SK-N-SH (cell line): Measurements from ENCODE around the gene PTPA.
A peak's percentile ranks its signal among the peaks of the same experiment; 100 is the strongest.

ENCODE experiments used
- EZH2phosphoT487 ChIP-seq: fragments of 200-600 bp; sonication (generic); IDR thresholded peaks from 2 replicates; pipeline ENCODE4 v1.6.1; 2017; ENCODE audit warnings: low read depth, mixed run types, mild to moderate bottlenecking, antibody characterized with exemption, moderate library complexity, borderline replicate concordance
- FOXM1 ChIP-seq: IDR thresholded peaks from 2 replicates; pipeline ENCODE4 v1.4.0; 2012; ENCODE audit warnings: low read depth, mild to moderate bottlenecking
- MEF2A ChIP-seq: IDR thresholded peaks from 2 replicates; pipeline ENCODE4 v1.4.0; 2012; ENCODE audit warnings: low read depth, borderline replicate concordance
- POLR2AphosphoS5 ChIP-seq: IDR thresholded peaks from 2 replicates; pipeline ENCODE4 v1.6.1; 2012; ENCODE audit warnings: low read depth, low read length
- RFX5 ChIP-seq: IDR thresholded peaks from 2 replicates; pipeline ENCODE4 v1.6.1; 2012; ENCODE audit warnings: mild to moderate bottlenecking, improper control_type of control experiment, low read length
- TAF1 ChIP-seq: IDR thresholded peaks from 2 replicates; pipeline ENCODE4 v1.6.1; 2012; ENCODE audit warnings: low read depth, mild to moderate bottlenecking, low read length, moderate library complexity, borderline replicate concordance
- TEAD4 ChIP-seq: IDR thresholded peaks from 2 replicates; pipeline ENCODE4 v1.4.0; 2012; ENCODE audit warnings: mild to moderate bottlenecking, borderline replicate concordance; ENCODE audit not compliant: insufficient read depth
- TF ChIP-seq, protein P1 (sequence below): IDR thresholded peaks from 2 replicates; pipeline ENCODE4 v1.4.0; 2012; ENCODE audit warnings: low read depth, borderline replicate concordance
- TF ChIP-seq, protein P2 (sequence below): fragments of 200-600 bp; sonication (generic); IDR thresholded peaks from 2 replicates; pipeline ENCODE4 v1.6.1; 2017; ENCODE audit warnings: antibody characterized with exemption, mild to moderate bottlenecking, moderate library complexity

- TF ChIP-seq, protein P1, sequence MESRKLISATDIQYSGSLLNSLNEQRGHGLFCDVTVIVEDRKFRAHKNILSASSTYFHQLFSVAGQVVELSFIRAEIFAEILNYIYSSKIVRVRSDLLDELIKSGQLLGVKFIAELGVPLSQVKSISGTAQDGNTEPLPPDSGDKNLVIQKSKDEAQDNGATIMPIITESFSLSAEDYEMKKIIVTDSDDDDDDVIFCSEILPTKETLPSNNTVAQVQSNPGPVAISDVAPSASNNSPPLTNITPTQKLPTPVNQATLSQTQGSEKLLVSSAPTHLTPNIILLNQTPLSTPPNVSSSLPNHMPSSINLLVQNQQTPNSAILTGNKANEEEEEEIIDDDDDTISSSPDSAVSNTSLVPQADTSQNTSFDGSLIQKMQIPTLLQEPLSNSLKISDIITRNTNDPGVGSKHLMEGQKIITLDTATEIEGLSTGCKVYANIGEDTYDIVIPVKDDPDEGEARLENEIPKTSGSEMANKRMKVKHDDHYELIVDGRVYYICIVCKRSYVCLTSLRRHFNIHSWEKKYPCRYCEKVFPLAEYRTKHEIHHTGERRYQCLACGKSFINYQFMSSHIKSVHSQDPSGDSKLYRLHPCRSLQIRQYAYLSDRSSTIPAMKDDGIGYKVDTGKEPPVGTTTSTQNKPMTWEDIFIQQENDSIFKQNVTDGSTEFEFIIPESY: no peak
- TF ChIP-seq RFX5: no peak
- TF ChIP-seq, protein P2, sequence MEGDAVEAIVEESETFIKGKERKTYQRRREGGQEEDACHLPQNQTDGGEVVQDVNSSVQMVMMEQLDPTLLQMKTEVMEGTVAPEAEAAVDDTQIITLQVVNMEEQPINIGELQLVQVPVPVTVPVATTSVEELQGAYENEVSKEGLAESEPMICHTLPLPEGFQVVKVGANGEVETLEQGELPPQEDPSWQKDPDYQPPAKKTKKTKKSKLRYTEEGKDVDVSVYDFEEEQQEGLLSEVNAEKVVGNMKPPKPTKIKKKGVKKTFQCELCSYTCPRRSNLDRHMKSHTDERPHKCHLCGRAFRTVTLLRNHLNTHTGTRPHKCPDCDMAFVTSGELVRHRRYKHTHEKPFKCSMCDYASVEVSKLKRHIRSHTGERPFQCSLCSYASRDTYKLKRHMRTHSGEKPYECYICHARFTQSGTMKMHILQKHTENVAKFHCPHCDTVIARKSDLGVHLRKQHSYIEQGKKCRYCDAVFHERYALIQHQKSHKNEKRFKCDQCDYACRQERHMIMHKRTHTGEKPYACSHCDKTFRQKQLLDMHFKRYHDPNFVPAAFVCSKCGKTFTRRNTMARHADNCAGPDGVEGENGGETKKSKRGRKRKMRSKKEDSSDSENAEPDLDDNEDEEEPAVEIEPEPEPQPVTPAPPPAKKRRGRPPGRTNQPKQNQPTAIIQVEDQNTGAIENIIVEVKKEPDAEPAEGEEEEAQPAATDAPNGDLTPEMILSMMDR: peak; percentile 96
- no peak; the same call in 1 of the 2 replicates for TF ChIP-seq POLR2AphosphoS5
- no peak for TF ChIP-seq MEF2A
- TF ChIP-seq TAF1: peak; percentile 37; the same call in 1 of the 2 replicates
- no peak for TF ChIP-seq EZH2phosphoT487
- no peak for TF ChIP-seq TEAD4
- TF ChIP-seq FOXM1: no peak
These were observed 32.1 kb downstream of the PTPA start for GRCh38 chr9:129143031-129143927.
